ENCODE data around the gene HES6.

The HES6 gene

GRCh38 chr2:238259061-238260020 lies 19.5 kb upstream of the HES6 start:
- H3K4me1 ChIP-seq (ENCODE audit: insufficient read depth, poor library complexity, severe bottlenecking): no peaks in the 10 kb centered on the region
- H3K4me3 ChIP-seq (ENCODE audit: severe bottlenecking): no peak overlapping the region
- DNase-seq (ENCODE audit: low spot score) (no peak), ATAC-seq (ENCODE audit: low read depth) (peak; percentile 30; the same call in 1 of the 3 replicates)
- no peaks in the 10 kb centered on the region for H3K27me3 ChIP-seq (ENCODE audit: insufficient read depth, poor library complexity, severe bottlenecking)
- TF ChIP-seq CTCF (IDR thresholded peaks at IDR 0.05; ENCODE audit: poor library complexity, severe bottlenecking): peak; percentile 9
- H3K36me3 ChIP-seq (ENCODE audit: low read depth): peaks cover 57% of the 10 kb centered on the region
- H3K9me3 ChIP-seq (ENCODE audit: severe bottlenecking): no peaks in the 10 kb centered on the region
- H3K27ac ChIP-seq (ENCODE audit: poor library complexity, severe bottlenecking): no peak overlapping the region

DNA sequence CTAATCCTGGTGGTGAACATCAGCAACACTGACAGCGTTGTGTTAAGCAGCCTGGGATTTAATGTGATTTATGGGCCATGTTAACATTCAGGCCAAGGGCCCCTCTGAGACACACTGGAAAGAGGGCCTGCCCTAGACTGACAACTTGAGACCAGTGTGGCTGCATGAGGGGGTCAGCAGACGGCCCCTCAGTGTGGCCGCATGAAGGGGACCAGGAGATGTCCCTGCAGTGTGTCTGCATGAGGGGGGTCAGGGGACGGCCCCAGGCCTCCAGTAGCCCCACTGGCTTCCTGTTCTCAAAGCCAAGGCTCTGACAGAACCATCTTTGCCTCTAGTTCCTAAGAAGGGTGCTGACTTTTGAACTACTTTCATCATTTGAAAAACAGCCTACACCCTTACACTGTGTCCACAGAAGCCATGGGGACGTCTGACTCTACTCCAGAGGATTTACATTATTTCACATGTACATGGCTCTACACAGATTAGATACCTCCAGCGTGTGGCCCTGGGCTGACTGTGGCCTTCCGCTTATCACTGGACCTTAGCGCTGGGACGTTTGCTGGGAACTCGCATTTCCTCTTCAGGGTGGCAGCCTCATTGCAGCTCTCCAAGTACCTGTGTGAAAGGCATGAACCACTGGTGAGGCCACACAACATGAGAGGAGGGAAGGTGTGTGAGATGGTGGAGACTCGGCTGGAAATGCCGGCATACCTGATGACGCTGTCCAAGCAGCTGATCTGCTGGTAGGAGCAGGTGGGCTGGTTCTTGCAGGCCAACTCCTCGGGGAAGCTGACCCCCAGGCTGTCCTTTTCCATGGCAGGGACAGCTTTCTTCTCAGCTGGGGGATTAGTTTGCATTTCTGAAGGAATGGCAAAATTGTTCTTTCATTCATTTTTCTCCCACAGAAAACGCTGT lies 18.2 kb upstream of the HES6 start:
- TF ChIP-seq CTCF (IDR thresholded peaks at IDR 0.05; ENCODE audit: poor library complexity, severe bottlenecking): no peak
- Histone ChIP-seq H3K27me3 (ENCODE audit: insufficient read depth, poor library complexity, severe bottlenecking) (no peaks in the 10 kb centered on the region), H3K9me3 (ENCODE audit: severe bottlenecking) (no peaks in the 10 kb centered on the region), H3K27ac (ENCODE audit: poor library complexity, severe bottlenecking) (no peak overlapping the region), H3K36me3 (ENCODE audit: low read depth) (peaks cover 64% of the 10 kb centered on the region), H3K4me3 (ENCODE audit: severe bottlenecking) (no peak overlapping the region), H3K4me1 (ENCODE audit: insufficient read depth, poor library complexity, severe bottlenecking) (no peaks in the 10 kb centered on the region)
- ATAC-seq (ENCODE audit: low read depth) (no peak), DNase-seq (ENCODE audit: low spot score) (no peak)

- no peaks in the 10 kb centered on the region for H3K27me3 ChIP-seq (ENCODE audit: insufficient read depth, poor library complexity, severe bottlenecking)
- no peak overlapping the region for H3K27ac ChIP-seq (ENCODE audit: poor library complexity, severe bottlenecking)
- TF ChIP-seq CTCF (IDR thresholded peaks at IDR 0.05; ENCODE audit: poor library complexity, severe bottlenecking): peak; percentile 95
- H3K9me3 ChIP-seq (ENCODE audit: severe bottlenecking): no peaks in the 10 kb centered on the region
- no peaks in the 10 kb centered on the region for H3K4me1 ChIP-seq (ENCODE audit: insufficient read depth, poor library complexity, severe bottlenecking)
- no peak overlapping the region for H3K4me3 ChIP-seq (ENCODE audit: severe bottlenecking)
- peaks cover 66% of the 10 kb centered on the region for H3K36me3 ChIP-seq (ENCODE audit: low read depth)
- ATAC-seq (ENCODE audit: low read depth): peak; percentile 87
- peak; percentile 88 for DNase-seq (ENCODE audit: low spot score)
Measured at GRCh38 chr2:238256594-238257104, 16.8 kb upstream of the HES6 start.

DNA sequence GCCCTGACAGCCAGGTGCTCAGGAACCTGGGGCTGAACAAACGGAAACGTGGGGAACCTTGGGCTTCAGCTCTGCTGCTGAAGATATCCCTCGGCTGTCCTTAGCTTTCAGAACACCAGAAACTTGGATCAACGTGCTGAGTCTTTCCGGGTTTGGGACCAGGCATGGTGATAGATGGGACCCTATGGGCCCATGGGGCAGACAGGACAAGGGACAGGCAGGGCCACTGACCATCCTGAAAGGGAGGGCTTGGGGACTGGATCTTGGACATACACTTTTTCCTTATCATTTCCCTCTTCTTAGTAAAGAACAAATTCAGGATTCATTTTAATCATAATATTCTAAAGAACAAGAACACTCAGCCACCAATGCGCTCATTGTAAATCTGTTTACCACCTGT lies 16.3 kb upstream of the HES6 start:
- no peak for DNase-seq (ENCODE audit: low spot score)
- no peaks in the 10 kb centered on the region for H3K4me1 ChIP-seq (ENCODE audit: insufficient read depth, poor library complexity, severe bottlenecking)
- H3K27ac ChIP-seq (ENCODE audit: poor library complexity, severe bottlenecking): no peak overlapping the region
- H3K9me3 ChIP-seq (ENCODE audit: severe bottlenecking): no peaks in the 10 kb centered on the region
- no peak overlapping the region for H3K4me3 ChIP-seq (ENCODE audit: severe bottlenecking)
- ATAC-seq (ENCODE audit: low read depth): no peak
- H3K27me3 ChIP-seq (ENCODE audit: insufficient read depth, poor library complexity, severe bottlenecking): no peaks in the 10 kb centered on the region
- H3K36me3 ChIP-seq (ENCODE audit: low read depth): peaks cover 62% of the 10 kb centered on the region
- no peak for TF ChIP-seq CTCF (IDR thresholded peaks at IDR 0.05; ENCODE audit: poor library complexity, severe bottlenecking)

All from RWPE2 (cell line).